Ishikawa (cell line): ENCODE results near the gene PCID2.

Experiments used
- EP300 ChIP-seq: IDR thresholded peaks from 2 replicates; pipeline ENCODE4 v1.6.1; 2012; ENCODE audit warnings: borderline replicate concordance
- RAD21 ChIP-seq: IDR thresholded peaks from 2 replicates; pipeline ENCODE4 v1.6.1; 2012; ENCODE audit warnings: low read depth

DNA sequence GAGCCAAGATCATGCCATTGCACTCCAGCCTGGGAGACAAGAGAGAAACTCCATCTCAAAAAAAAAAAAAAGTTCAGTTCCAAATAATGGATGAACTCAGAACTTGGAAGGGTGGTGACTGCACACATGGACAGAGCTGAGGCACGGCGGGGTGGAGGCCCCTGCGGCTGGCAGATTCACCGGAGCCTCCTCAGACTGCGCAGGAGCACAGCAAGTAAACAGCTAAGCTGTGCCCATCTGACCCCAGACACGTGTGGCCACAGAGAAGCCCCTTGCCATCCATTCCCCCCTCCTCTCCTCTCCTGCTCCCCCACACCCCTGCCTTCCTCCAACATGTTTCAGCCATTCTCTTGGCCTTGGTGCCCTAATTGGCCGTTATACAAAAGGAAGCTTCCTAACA is 65.6 kb downstream of the PCID2 start:
- TF ChIP-seq RAD21 (no peak), EP300 (no peak)
